ENCODE data around the gene RAD21L1.

DNA sequence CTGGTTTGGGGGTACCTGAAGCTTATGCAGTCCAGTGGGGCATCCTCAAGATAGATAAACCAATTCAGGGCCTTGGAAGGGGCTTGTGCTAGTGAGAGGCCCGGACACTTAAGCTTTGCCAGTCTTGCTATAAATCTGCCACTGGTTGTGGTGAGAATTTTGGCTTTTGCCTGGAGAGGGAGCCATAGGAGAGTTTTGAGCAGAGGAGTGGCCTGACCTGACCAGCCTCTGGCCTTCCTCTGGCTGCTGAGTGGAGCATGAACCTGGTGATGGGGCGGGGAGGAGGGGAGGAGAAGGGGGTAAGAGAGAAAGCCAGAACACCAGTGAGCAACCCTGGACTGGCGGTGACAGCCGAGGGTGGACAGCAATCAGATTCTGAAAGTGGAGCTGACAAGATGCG lies 48.2 kb upstream of the RAD21L1 start:
- TF ChIP-seq POLR2AphosphoS5 (IDR thresholded peaks at IDR 0.05; ENCODE audit: low read depth, low read length) (no peak), POLR2A (IDR thresholded peaks at IDR 0.05; ENCODE audit: low read depth, low read length) (no peak), TAF1 (IDR thresholded peaks at IDR 0.05; ENCODE audit: borderline replicate concordance, low read depth, low read length) (no peak)
